Activated T-helper 9 cell treated with anti-CD3 and anti-CD28 coated beads, Interleukin-2, amount 50 U/mL, for 16 hours (primary cell): ENCODE results near the gene CCDC185.

ENCODE experiments used
- DNase-seq: peaks from one replicate; pipeline ENCODE4 v3.0.0-alpha.2; 2020; ENCODE audit warnings: low read depth

CCDC185 gene

DNA sequence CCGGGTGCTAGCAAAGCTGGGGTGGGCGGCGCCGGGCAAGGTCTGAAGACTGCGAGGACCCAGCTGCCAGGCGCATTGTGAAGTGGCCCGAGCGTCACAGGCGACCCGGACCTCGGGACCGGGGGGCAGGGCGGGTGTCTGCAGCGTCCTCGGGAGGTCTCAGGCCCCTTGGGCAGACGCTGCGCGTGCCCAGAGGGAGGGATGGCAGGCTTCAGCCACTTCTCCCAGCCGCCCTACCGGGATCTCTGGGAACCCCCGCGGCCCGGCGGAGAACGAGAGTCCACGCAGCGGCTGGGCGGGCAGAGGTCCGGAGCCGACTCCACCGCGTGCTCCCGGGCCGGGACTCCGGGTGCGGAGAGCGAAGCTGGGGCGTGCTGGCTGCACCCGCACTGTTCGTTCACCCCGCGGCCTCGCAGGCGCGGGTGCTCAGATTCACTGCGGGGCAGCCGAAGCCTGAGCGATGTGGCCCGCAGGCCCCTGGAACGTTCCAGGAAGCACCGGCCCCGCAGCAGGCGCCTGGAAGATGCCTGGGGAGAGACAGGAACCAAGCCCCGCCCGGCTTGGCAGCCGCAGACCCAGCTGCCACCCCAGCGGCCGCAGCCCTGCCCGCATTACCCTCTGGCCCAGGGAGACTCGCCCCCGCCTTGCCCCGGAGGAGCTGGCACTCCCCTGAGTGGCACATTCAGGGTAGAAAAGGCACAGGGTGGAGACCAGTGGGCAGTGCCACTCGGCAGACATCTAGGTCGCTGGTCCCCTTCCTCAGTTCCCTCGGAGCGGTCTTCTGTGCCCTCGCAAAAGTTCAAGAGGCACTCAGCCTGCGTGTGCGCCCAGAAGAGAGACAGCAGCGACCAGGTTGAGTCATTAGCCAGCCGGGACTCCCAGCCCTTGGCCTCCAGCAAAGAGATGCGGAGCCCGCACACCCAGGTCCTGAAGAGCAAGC lies at the start of gene CCDC185:
Gene CCDC185 (plus strand): TSS at position 141 of the 940 bp plus-strand sequence. CDS start 61 bp downstream, at position 202.
- DNase-seq: no peak

DNA sequence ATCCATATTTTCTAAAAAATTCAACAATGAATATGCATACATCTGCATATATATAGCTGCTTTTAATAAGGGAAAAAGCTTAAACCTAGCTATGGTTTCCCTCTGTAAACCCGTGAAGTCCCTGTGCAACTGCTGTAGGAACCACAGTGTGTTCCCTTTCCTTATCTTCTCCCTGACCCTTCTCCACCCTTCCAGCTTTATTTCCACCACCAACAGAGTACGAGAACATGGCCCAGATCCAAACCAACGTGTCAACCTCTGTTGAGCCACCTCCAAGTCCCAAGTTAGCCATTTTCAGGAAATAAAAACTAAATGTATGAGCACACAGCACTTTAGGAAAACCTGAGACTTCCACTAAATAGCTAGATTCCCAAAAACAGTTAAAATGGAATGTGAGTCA lies 49.5 kb upstream of the CCDC185 start:
- DNase-seq: no peak

DNA sequence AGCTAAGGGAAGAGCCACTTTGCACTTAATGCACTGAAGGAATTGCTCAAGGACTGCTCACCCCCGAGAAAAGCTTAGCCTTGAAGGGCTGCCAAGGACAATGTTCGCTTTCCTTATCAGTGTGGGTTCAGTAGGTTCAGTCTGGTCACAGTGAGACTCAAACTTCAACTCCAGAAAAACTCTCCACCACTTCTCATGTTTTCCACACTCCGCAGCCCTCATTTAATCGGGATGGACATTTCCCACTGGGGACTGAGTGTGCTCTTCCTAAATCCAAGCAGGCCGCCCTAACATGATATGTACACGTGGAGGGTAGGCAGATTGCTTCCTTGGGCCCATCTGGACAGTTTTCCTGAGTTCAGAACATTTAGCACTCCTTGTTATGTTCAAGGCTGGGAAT lies 48.7 kb upstream of the CCDC185 start:
- DNase-seq: no peak

DNA sequence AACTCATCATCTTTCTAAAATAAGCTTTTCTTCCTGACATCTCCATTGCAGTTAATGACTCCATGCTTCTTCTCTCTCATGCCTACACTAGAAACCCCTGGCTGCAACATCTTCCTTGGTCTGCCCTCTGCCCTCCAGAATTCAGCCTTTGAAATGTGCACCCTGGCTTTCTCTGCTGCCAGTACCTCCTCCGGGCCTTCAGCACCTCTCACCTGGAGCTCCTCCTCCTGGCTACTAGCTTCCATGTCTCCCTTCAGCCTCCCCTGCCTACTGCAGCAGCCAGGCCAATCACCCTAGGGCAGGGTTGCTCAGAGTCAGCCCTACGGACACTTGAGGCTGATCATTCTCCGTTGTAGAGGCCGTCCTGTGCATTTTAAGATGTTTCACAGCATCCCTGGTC lies 47.5 kb upstream of the CCDC185 start:
- no peak for DNase-seq

DNA sequence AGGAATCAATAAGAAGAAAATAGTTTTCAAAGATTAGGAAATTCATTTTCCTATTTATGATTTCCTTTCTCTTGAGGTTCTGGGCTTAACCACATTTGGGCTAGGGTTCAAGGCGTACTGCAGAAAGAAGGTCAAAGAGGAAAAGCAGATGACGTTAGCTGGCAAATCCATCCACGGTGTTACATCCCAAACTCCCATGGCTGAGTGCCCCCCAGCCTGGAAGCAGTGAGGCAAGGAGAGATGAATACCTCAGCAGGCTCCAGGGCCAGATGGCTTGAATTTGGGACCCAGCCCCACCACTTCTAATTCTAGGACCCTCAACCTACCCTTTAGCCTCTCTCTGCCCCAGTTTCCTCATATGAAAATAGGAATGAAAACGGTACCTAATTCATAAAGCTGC lies 46.9 kb upstream of the CCDC185 start:
- no peak for DNase-seq

DNA sequence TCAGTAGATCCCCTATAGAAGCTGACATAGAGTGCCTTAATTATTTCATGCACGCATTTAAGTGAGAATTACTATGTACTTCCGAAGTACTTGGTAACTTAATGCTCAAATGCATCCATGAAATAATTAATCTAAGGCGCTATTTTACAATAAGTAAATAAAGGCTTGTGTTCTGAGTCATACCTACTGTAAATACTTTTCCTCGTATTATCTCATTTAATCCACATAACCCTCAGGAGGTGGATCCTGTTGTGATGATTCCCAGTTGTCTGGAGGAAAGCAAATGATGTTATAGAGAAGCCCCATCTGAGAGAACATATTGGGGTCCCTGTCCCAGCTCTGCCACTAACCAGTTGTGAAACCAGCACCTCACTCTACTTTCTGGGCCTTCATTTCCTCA lies 45.6 kb upstream of the CCDC185 start:
- no peak for DNase-seq

DNA sequence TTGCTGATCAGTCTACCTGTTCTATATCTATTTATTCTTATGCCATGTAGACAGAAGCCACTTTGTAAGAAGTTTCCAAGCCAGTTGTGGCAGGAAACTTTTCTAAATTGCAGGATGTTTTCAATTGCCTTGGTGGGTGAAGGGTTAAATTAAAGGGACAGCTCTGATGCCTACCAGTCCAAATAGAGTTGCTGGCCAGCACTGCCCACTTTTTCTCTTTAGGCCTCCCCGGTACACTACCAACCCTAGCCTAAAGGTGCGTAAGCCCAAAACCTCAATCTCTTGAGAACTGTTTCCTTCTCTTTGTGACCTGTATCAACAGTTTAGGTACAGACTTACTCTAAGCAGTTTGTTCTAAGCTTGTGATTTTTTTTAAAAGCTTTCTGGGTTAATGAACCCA lies 44.8 kb upstream of the CCDC185 start:
- DNase-seq: no peak

DNA sequence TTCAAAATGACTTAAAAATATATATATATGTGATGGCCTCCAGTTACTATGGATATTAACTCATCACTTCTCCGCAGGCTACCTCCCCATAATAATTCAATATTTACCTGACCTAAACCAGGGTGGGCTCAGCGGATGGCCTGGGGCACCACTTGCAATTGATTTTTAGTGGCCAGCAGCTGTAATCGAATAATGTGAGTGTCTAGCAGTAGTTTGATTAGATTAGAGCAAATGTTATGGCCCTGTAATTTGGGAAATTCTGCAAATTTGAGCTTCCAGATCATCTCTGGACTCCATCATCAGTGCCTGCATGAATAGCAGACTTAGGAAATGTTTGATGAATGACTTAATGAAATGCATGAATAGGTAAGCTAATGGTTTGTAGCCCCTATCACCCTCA lies 44.0 kb upstream of the CCDC185 start:
- DNase-seq: no peak

DNA sequence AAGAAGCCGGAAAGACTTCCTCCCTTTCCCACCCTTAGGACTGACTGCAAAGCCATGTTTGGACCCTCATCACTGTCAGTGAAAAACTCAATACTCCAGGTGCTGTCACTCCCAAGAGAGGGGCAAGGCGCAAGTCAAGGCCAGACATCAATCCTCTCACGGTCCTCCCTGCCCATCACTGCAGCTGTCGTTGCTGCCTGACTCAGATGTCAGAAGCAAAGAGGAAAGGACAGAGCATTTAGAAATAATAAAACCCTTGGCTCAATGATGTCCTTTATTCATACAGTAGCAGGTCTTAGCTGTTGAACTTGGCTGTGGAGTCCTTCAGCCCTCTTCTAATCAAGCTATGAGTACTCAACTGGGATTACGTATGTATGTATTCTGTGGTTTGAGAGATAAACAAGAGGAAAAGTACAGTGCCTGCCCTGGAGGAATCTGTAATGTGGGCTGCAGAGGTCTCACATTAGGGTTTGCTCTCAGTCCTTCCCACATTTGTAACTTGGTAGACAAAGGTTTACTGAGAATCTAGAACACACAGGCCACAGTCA lies 42.8 kb upstream of the CCDC185 start:
- DNase-seq: no peak

DNA sequence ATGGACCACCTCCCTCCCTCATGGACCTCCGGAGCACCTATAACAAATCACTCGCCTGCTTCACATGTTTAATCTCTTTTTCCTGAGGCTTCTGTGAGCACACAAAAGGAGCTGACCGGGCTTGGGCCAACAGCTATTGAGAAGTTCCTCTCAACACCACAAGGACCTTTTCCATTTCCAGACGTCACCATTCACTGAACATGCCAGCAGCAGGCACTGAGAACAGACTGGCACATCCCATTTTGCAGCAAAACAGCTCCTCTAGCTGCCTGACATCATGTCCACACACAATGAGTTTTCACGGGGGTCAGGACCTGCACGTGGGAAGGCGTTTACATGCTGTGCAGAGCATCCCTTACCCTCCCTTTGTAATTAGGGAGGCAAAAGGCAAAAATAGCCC lies 40.3 kb upstream of the CCDC185 start:
- no peak for DNase-seq

DNA sequence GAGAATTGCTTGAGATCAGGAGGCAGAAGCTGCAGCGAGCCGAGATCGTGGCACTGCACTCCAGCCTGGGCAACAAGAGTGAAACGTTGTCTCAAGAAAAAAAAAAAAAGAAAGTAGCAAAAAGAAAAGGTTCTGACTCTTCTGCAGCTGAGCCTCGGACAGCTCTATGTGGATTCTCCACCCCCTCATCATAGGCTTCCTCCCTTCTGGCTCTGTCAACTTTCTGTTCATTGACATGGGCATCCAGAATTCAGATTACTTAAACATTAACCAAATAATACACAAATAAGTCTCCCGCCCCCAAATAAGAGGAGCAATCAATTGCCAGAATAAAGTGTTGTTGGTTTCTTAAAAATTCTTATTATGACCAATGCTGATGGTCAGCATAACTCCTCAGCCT lies 39.3 kb upstream of the CCDC185 start:
- DNase-seq: no peak

DNA sequence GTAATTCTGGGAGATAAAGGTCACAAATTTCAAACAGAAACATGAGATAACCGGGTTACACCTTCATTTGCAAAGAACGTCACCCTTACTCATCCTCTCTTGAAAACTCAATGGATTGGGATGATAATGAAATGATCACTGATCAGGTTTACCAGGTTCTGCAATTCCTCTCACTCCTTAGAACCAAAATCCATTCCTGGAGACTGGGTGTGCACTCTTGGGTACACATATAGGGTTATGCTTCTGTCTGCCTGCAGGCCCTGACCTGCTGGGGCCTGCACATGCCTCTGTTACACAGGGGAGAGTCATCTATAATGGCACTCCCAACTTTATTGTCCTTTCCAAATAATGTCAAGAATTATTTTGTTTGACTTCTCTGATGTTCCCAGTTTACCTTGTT lies 37.5 kb upstream of the CCDC185 start:
- DNase-seq: no peak

DNA sequence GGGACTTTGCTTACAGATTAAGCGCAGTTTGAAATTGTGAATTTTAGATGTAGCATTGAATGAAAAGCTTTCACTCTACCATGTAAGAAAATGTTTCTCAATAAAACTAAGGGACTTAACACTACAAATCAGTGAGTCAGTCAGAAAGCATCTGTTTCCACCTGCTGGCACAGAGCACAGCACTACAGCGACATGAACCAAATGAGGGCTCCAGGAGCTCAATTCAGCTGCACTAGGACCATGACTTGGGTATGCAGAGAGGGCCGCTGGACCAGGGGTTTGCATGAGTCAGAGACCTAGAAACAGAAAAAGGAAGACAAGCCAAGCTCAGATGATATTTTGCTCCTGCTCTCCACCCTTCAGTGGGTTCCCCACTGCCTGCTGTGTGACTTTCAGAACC lies 34.4 kb upstream of the CCDC185 start:
- no peak for DNase-seq

DNA sequence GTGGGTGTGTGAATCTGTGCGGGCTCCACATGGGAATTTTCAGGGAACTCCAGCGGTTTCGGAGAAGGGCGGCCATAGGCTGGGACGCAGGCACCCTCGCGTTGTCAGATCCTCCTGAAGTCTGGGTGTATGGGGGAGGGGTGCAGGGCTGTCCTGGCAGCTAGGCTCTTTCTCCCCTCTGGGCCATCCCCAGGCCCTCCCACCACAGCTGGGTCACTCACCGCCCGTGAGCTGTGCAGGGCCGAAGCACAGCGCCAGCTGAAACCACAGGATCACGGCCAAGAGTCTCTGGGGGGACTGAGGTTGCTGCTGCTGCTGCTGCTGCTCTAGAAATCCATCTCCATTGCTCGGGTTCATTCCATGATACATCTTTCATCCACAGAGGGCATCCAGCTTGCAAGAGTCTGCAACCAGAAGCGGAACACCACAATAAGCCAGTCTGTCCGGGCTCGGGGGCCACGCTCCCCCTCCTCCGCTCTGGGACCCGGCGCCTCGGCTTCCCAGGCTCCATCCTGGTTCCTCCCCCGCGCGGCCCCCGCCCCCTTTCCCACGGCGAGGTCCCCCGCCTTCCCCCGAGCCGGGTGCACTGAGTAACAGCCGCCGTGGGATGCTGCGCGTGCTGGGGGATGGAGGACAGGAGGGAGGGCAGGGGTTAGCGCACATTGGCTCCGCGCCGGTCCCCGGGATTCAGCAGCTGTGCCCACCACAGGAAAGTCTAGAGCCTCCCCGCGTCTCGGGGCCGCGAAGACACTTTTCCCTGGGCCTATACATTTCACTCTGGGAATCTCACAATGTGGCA lies 30.0 kb upstream of the CCDC185 start:
- peak; percentile 8 for DNase-seq

DNA sequence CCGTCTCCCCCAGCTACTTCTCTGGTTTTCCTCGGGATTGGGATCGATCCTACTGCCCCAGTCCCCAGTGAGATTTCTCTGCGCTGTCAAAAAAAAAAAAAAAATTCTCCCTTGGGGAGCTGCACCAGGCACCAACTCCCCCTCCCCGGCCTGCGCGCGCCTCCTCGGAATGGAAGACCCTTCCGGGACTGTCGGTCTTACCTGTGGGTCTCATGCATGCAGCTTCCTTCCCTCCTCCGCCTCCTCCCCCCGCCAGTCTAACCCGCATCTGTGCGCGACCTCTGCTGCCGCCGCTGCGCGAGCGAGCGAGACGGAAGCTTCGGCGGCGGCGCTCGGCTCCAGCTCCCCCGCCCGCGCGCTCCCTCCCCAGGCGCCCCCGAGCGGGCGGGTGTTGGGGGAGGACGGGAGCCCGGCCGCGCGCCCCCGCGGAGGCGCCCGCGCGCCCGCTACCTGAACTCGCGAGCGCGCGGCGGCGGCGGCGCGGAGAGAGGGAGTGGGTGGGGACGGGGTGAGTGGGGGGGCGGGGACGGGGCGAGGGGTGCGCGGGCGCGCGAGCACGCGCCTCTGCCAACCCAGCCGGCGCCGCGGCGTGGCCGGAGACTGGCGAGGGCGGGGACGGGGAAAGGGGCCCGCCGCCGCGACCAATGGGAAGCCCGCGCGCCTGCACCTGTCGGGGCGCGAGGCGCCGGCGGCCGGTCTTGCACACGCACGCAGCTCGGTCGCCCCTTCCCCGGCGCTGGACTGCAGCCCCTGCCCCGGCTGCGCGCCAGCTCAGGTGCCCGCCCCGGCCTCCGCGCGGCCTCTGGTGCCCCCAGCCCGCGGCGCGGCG lies 29.1 kb upstream of the CCDC185 start, which contains the start of gene SUSD4:
Gene SUSD4 (minus strand): TSS at position 321 of the 829 bp plus-strand sequence. CDS start 751 bp downstream, outside the sequence.
- peak; percentile 39 for DNase-seq

DNA sequence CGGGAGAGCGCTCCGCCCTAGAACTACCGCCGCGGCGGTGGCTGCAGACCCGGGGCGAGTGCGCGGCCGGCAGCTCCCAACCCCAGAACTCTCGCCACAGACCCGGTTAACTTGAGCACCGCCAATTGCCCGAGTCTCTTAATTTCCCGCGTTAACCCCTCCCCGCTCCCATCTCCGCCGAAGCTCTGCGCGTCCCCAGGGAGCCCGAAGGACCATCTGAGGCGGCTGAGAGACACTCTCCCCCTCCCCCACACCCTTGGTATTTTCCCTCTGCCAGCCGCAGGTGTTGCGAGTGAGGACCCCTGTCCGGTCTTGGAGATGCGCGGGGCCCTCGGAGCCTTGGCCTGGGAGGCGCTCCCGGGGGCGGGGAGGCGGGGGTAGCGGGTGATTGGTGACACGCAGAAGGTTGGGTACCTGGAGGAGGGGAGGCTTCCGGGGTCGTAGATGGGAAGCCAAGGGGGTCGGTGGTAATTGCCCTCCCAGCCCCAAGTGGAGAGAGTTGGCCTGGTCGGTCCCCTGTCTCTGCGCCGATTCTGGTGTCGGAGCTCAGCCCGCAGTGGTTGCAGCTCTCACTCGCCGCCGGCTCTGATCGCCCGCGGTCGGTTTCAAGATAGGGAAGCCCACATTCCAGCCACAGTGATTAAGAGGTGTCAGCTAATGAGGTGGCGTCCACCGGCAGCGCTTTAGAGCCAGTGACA lies 28.4 kb upstream of the CCDC185 start:
- no peak for DNase-seq

DNA sequence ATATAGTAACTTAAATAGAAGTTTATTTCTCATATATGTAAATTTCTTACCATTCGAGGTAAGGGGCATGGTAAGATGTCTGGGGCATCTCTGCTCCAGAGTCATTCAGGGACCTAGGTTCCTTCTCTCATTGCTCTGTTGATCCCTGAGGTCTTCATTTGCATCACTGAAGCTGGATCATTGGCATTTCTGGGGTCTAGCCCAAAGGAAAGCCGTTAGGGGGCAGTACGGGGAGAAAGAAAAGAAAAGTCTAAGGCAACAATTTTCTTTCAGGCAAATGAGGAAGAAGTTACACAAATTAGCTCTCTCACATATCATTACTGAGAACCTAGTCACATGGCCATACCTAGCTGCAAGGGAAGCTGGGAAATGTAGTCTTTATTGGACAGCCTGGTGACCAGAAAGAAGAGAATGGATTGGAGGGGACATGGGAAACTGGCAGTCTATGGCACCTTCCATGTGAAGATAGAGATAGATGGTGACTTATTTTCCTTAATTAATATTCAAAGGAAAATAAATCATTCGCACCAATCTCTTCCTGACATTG lies 19.1 kb upstream of the CCDC185 start:
- DNase-seq: no peak

DNA sequence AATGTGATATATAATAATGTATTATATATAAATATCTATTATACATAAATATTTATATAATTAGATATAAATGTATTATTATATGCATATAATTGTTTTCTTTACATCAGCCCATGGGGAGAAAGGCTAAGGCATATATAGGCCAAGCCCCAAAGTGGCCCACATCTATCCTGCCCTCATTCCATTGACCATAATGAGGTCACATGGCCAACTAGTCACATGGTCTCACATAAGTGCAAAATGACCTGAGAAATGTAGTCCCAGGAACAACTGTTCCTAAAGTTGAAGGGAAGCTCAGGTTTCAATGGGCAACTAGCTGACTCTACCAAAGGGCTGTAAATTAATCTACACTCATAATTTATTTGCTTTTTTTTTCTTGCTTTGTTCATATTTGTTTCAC lies 14.5 kb upstream of the CCDC185 start:
- no peak for DNase-seq

DNA sequence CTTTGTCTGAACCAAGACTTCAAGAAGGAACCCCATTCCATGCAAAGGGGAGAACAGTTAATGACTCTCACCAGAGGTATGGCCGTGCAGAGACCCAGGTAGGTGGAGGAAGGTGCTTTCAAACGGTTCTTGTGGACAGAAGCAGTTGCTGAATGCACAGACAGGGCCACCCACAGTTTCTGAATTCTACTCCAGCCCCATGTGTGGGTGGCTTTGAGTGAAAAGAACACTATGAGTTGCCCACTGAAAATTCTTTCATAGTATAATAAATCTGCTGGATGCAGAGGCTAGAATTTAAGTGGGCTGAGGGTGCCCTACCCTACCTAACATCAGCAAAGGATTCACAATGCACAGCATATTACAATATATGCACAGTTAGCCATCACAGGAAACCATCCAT lies 7.2 kb upstream of the CCDC185 start:
- DNase-seq: no peak

DNA sequence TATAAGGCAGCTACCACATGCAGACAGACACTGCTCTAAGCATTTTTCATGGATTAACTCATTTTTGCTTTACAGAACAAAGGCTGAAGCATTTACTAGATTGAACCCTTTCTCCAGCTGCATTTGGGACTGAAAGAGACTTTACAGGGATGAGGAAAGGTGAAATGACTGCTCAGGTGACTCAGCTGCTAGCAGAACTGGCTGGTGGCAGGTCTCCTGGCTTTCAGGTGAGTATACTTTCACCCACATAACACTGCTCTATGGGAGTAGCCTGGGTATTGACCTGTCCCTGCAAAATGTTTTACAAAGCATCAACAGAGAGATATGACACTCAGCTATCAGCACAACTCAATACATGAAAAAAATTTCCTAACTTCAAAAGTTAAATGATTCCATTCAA lies 2.6 kb upstream of the CCDC185 start:
- DNase-seq: no peak

DNA sequence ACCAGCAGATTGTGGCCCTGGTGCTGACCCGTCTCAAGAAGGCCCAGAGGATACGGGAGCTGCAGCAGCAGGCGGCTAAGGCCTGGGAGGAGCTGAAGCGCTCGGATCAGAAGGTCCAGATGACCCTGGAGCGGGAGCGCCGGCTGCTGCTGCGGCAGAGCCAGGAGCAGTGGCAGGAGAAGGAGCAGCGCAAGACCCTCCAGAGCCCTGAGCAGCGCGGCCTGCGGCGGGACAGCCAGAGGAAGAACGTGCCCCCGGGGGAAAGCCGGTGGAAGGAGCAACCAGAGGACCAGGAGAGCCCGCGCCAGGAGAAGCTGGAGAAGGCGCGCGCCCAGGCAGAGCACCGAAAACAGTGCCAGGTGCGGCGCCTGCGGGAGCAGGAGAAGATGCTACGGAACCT lies 1.0 kb downstream of the CCDC185 start:
- no peak for DNase-seq
